Tibial artery (tissue), 4 donors: ENCODE results near the gene POLR2E.

ENCODE experiments used
- DNase-seq, 2 donors: peaks; one replicate each; pipeline ENCODE4 v3.0.0-alpha.2; 2019
- H3K27ac ChIP-seq, 2 donors: fragments of 200-600 bp; sonication (generic) in 1 of 2; 1 replicate in 1 of 2; 2 replicates in 1 of 2; pipeline ENCODE4 v1.5.1; 2018 to 2019; ENCODE audit warnings: mild to moderate bottlenecking in 1 of 2
- H3K27me3 ChIP-seq, 2 donors: fragments of 200-600 bp; sonication (generic) in 1 of 2; one replicate each; pipeline versions ENCODE4 v1.5.1 to v1.6.0; 2016 to 2019
- H3K36me3 ChIP-seq, 3 donors: fragments of 200-600 bp; sonication (generic) in 2 of 3; one replicate each; pipeline ENCODE4 v1.5.1; 2016 to 2019; ENCODE audit warnings: mild to moderate bottlenecking in 2 of 3
- H3K4me1 ChIP-seq, 4 donors: fragments of 200-600 bp; sonication (generic) in 2 of 4; 1 replicate in 3 of 4; 2 replicates in 1 of 4; pipeline ENCODE4 v1.5.1; 2016 to 2019
- H3K4me3 ChIP-seq, 2 donors: fragments of 200-600 bp; sonication (generic) in 1 of 2; 1 replicate in 1 of 2; 2 replicates in 1 of 2; pipeline ENCODE4 v1.5.1; 2018 to 2019; ENCODE audit warnings: mild to moderate bottlenecking in 2 of 2
- H3K9me3 ChIP-seq, 3 donors: fragments of 200-600 bp; sonication (generic) in 1 of 3; one replicate each; pipeline ENCODE4 v1.5.1; 2016 to 2019
- intact Hi-C: fragments of 100-400 bp; cut with DNase I; formaldehyde crosslinking; loops from one replicate; pipeline ENCODE4 v1.15.0; 2023; ENCODE audit warnings: low total_unique reads
- TF ChIP-seq, protein P1 (sequence below), 2 experiments: fragments of 200-600 bp in 1 of 2; fragments of 450-650 bp in 1 of 2; IDR thresholded peaks; one replicate each; pipeline ENCODE4 v1.5.1; 2017 to 2019; ENCODE audit warnings: antibody characterized with exemption in 2 of 2, mild to moderate bottlenecking in 1 of 2, moderate library complexity in 1 of 2

The POLR2E gene

DNA sequence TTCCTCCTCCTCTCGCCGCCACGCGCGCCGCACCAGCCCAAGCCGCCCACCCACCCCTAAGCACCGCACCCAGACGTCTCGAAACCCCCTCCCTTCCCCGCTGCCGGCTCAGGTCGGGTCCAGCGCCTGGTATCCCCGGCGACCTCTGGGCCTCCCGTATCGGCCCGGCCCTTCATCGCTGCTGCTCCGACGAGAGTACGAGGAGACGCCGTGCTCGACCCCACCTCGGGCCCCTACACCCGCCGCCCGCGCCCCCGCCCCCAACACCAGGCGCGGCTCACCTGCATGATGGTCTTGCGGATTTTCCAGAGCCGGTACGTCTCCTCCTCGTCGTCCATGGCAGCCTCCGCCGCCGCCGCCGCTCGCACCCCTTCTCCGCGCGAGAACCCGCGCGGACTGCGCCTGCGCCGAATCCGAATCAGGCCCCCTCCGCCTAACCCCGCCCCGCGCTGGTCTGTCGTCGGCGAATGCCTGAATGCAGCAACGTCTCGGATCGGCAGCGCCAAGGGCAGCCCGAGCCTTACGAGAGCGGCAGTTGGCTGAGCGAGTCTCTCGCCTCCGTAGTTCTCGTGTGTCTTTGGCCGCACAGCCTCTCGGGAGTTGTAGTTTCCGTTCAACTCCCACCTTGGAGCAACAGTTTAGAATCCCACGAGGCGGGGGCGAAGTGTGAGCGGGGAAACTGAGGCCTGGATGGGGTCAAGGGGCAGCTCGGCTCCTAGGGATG lies at the start of gene POLR2E:
Gene POLR2E, minus strand, starts transcription at position 398 of the 724 bp plus-strand sequence. Its CDS starts 60 bp downstream, at position 338.
- intact Hi-C loops = loop anchor here (5.0 kb wide), 1 partner anchor 53 kb away; the partner anchor contains the start of gene ABCA7
- peak within 1 kb of the TSS; percentile 78 to 79 for H3K27ac ChIP-seq
- TF ChIP-seq, protein P1, sequence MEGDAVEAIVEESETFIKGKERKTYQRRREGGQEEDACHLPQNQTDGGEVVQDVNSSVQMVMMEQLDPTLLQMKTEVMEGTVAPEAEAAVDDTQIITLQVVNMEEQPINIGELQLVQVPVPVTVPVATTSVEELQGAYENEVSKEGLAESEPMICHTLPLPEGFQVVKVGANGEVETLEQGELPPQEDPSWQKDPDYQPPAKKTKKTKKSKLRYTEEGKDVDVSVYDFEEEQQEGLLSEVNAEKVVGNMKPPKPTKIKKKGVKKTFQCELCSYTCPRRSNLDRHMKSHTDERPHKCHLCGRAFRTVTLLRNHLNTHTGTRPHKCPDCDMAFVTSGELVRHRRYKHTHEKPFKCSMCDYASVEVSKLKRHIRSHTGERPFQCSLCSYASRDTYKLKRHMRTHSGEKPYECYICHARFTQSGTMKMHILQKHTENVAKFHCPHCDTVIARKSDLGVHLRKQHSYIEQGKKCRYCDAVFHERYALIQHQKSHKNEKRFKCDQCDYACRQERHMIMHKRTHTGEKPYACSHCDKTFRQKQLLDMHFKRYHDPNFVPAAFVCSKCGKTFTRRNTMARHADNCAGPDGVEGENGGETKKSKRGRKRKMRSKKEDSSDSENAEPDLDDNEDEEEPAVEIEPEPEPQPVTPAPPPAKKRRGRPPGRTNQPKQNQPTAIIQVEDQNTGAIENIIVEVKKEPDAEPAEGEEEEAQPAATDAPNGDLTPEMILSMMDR (IDR thresholded peaks at IDR 0.05) = no peak
- H3K36me3 ChIP-seq = peaks cover 20 to 36% (median 27%) of the 10 kb centered on the region in 3 donors
- H3K9me3 ChIP-seq = peaks cover 0 to 6% (median 0%) of the 10 kb centered on the region in 3 donors
- peak within 1 kb of the TSS; percentile 78 to 83 for H3K4me3 ChIP-seq
- peak; percentile 99 for DNase-seq
- H3K4me1 ChIP-seq = peaks cover 0 to 51% (median 42%) of the 10 kb centered on the region in 4 donors
- no peaks in the 10 kb centered on the region for H3K27me3 ChIP-seq

DNA sequence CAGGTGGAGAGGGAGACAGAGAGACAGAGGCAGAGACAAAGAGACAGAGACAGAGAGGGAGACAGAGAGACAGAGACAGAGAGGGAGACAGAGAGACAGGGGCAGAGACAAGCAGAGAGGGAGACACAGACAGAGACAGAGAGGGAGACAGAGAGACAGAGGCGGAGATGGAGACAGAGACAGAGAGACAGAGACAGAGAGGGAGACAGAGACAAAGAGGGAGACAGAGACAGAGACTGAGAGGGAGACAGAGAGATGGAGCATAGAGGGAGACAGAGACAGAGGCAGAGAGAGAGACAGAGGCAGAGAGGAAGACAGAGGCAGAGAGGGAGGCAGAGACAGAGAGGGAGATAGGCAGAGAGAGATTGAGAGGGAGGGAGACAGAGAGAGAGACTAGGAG lies 49.6 kb upstream of the POLR2E start:
- Histone ChIP-seq H3K4me1 (no peaks in the 10 kb centered on the region), H3K27ac (no peak overlapping the region), H3K4me3 (no peak overlapping the region), H3K9me3 (no peaks in the 10 kb centered on the region), H3K27me3 (no peaks in the 10 kb centered on the region), H3K36me3 (peaks cover 13 to 87% (median 51%) of the 10 kb centered on the region in 3 donors)
- DNase-seq = no peak
- TF ChIP-seq, protein P1 (IDR thresholded peaks at IDR 0.05) = no peak
- intact Hi-C loops = no loop called here

DNA sequence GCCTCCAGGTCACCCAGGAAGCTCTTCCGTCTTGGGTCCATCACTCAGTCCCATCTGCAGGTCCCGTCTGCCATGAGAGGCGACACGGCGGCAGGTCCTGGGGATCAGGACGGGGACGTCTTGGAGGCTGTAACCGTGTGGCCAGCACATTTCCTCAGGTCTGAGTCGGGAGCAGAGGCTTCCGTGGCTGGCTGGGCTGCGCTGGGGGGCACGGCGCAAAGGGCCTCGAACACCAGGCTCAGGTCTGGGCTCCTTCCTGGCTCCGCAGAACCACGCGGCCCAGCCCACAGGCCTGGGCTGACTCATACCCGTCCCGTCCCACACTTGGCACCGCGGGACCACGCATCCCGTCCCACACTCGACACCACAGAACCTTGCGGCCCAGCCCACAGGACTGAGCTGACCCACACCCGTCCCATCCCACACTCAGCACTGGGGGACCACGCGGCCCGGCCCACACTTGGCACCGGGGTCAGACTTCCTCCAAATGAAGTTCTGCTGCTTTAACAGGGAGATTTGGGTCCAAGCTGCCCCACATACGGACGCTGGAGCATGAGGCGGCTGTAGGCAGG lies 48.7 kb upstream of the POLR2E start:
- H3K4me3 ChIP-seq = no peak overlapping the region
- H3K9me3 ChIP-seq = no peaks in the 10 kb centered on the region
- no peak overlapping the region for H3K27ac ChIP-seq
- DNase-seq = no peak
- H3K4me1 ChIP-seq = no peaks in the 10 kb centered on the region
- TF ChIP-seq, protein P1 (IDR thresholded peaks at IDR 0.05) = no peak
- intact Hi-C loops = no loop called here
- peaks cover 13 to 87% (median 52%) of the 10 kb centered on the region in 3 donors for H3K36me3 ChIP-seq
- no peaks in the 10 kb centered on the region for H3K27me3 ChIP-seq

DNA sequence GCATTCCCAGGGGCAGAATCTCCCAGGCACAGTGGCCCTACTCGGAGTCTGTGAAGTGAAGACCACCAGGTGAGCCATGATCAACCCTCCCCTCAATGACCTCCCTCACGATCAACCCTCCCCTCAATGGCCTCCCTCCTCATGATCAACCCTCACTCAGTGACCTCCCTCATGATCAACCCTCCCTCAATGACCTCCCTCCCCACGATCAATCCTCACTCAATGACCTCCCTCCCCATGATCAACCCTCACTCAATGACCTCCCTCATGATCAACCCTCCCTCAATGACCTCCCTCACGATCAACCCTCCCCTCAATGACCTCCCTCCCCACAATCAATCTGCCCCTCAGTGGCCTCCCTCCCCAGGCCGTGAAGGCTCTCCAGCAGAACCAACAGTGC lies 46.8 kb upstream of the POLR2E start:
- Histone ChIP-seq H3K27ac (no peak overlapping the region), H3K27me3 (no peaks in the 10 kb centered on the region), H3K4me3 (no peak overlapping the region), H3K36me3 (peaks cover 10 to 83% (median 50%) of the 10 kb centered on the region in 3 donors), H3K4me1 (peaks cover 0 to under 1% (median 0%) of the 10 kb centered on the region in 4 donors), H3K9me3 (no peaks in the 10 kb centered on the region)
- TF ChIP-seq, protein P1 (IDR thresholded peaks at IDR 0.05) = no peak
- intact Hi-C loops = no loop called here
- DNase-seq = no peak

DNA sequence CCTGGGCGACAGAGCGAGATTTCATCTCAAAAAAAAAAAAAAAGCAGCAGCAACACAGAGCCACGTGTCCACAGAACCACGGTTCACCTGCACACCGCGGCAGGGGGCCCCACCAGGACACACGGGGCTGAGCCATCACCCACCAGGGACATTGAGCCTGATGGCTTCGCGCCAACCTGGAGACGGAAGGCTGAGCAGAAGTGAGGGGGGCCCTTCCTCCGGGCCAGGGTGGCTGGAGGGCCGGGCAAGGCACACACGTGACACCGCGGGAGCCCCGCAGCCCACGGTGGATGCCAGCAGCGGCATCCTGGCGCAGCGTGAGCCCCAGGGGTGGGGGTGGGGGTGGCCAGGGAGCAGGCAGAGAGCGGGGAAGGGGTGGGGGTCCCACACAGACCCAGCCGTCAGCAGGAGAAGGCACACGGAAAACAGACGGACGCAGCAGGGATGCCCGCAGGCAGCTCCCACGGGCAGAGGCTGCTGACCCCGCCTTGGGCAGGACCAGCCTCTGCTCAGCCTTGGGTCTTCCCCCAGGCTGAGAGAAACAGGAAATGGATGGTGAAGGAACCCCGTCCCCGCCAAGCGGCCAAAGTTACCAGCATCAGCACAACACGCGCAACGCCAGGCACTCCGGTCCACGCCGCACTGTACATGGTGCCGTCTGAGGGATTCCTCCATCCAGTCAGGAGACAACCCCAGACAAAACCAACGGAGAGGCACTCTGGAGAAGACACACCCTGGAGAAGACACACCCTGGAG lies 45.3 kb upstream of the POLR2E start:
- no peaks in the 10 kb centered on the region for H3K9me3 ChIP-seq
- TF ChIP-seq, protein P1 (IDR thresholded peaks at IDR 0.05) = no peak
- H3K36me3 ChIP-seq = peaks cover 8 to 77% (median 40%) of the 10 kb centered on the region in 3 donors
- H3K4me3 ChIP-seq = no peak overlapping the region
- H3K27ac ChIP-seq = no peak overlapping the region
- H3K27me3 ChIP-seq = no peaks in the 10 kb centered on the region
- no peak for DNase-seq
- intact Hi-C loops = no loop called here
- peaks cover 0 to 15% (median 0%) of the 10 kb centered on the region in 4 donors for H3K4me1 ChIP-seq
